Mucosa of descending colon (tissue), 3 donors: ENCODE data around the gene RNF8. TPM values are rescaled to one million over a fixed set of nuclear protein-coding genes. Genes with fewer than 3 reads are reported as not detected.

Experiments used
- ATAC-seq: fragments of 200-7000 bp; cut with Tn5 transposase; one replicate; pipeline ENCODE4 v1.9.1; 2020; ENCODE audit warnings: mild to moderate bottlenecking, moderate library complexity
- DNase-seq, 3 donors: peaks; one replicate each; pipeline ENCODE4 v3.0.0-alpha.2; 2020
- H3K36me3 ChIP-seq: fragments of 200-600 bp; one replicate; pipeline ENCODE4 v1.8.0; 2021; ENCODE audit warnings: low read depth, mild to moderate bottlenecking
- H3K4me1 ChIP-seq: fragments of 200-600 bp; one replicate; pipeline ENCODE4 v1.8.0; 2021; ENCODE audit warnings: low read depth, mild to moderate bottlenecking
- H3K4me3 ChIP-seq: fragments of 200-600 bp; one replicate; pipeline ENCODE4 v1.8.0; 2021; ENCODE audit warnings: mild to moderate bottlenecking
- H3K9me3 ChIP-seq: fragments of 200-600 bp; one replicate; pipeline ENCODE4 v1.8.0; 2021; ENCODE audit warnings: mild to moderate bottlenecking
- intact Hi-C, 2 donors: fragments of 100-400 bp; cut with DNase I in 1 of 2; cut with micrococcal nuclease in 1 of 2; formaldehyde crosslinking; loops; one replicate each; pipeline versions ENCODE4 v1.11.0 to v1.11.1; 2022; cut with DNase I, micrococcal nuclease
- total RNA-seq, 3 donors: library from RNA; stranded (reverse); fragmentation: NEBNext Ultra II Directional in 2 of 3; extraction: Animal tissue kit (Norgen Biotek cat#: 25700) in 2 of 3; gene quantifications; one replicate each; pipeline versions ENCODE4 v1.2.1 to v1.2.4, GENCODE V29; 2021 to 2023
- TF ChIP-seq, protein P1 (sequence below): fragments of 200-600 bp; IDR thresholded peaks from one replicate; pipeline ENCODE4 v1.8.0; 2022; ENCODE audit warnings: antibody characterized with exemption, mild to moderate bottlenecking
- donor health status: DM: no; HTN: no; CAD: no; lungs with moderate emphysema.
- donor health status: DM: no; HTN: no; CAD: no.
- donor health status: DM: no; HTN: yes; CAD: no.

RNF8 gene
- total RNA-seq, 3 donors from 2014 or later, result 11.2 to 16.3 (median 11.4) TPM

DNA sequence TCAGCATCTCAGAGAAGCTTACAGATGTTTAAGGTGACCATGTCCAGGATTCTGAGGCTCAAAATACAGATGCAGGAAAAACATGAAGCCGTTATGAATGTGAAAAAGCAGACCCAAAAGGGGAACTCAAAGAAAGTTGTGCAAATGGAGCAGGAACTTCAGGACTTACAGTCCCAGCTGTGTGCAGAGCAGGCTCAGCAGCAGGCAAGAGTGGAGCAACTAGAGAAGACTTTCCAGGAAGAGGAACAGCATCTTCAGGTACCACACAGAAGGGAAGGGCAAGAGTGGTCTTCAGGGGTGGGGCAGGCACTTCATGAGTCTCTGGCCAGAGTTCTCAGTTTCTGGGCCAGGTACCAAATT is 15.2 kb downstream of the RNF8 start:
- H3K36me3 ChIP-seq, result no peaks in the 10 kb centered on the region
- no peaks in the 10 kb centered on the region for H3K4me1 ChIP-seq
- no peaks in the 10 kb centered on the region for H3K9me3 ChIP-seq
- TF ChIP-seq, protein P1, sequence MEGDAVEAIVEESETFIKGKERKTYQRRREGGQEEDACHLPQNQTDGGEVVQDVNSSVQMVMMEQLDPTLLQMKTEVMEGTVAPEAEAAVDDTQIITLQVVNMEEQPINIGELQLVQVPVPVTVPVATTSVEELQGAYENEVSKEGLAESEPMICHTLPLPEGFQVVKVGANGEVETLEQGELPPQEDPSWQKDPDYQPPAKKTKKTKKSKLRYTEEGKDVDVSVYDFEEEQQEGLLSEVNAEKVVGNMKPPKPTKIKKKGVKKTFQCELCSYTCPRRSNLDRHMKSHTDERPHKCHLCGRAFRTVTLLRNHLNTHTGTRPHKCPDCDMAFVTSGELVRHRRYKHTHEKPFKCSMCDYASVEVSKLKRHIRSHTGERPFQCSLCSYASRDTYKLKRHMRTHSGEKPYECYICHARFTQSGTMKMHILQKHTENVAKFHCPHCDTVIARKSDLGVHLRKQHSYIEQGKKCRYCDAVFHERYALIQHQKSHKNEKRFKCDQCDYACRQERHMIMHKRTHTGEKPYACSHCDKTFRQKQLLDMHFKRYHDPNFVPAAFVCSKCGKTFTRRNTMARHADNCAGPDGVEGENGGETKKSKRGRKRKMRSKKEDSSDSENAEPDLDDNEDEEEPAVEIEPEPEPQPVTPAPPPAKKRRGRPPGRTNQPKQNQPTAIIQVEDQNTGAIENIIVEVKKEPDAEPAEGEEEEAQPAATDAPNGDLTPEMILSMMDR, result no peak
- no peak overlapping the region for H3K4me3 ChIP-seq
- intact Hi-C loops, result no loop called here
- ATAC-seq (no peak), DNase-seq (no peak)

DNA sequence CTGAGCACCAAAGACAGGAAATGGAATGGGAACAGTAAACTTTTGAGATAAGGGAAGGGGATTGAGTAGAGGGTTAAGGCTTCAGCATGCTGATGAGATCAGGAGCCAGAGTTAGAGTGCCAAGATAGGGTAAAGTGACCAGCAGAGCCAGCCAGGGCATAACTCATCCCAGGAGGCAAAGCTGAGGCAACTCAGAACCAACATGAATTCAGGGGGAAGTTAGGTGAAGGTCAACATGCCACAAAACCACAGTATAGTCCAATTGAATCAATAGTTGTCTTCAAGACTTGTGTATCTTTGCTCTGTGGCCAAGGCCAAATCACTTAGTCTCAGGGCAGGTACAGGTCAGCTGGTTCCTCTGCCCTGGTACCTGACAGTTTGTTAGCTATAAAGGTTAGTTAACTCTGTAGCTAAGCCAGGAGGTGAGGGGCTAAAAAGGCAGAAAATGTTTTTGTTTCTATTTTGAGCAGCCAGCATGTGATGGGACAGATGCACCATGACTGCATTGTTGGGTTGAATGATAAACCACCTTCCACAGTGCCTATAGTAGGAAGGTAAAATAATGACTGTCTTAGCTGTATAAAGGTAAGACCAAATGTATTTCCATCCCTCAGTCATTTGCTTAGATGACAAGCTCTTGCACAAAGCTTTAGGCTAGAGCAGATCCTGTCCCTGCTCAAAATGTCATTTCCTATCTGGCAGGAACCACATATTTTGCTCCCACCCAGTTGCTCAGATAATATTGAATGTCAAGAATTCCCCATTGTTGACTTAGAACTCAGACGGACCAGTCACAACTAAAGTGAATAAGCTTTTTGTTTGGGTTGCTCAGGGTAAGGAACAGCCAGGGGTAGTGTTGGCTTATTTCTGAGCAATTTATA is 15.8 kb downstream of the RNF8 start:
- Histone ChIP-seq H3K9me3 (no peaks in the 10 kb centered on the region), H3K36me3 (no peaks in the 10 kb centered on the region), H3K4me1 (no peaks in the 10 kb centered on the region), H3K4me3 (no peak overlapping the region)
- no peak for DNase-seq
- intact Hi-C loops, result no loop called here
- TF ChIP-seq, protein P1, result no peak
- no peak for ATAC-seq

DNA sequence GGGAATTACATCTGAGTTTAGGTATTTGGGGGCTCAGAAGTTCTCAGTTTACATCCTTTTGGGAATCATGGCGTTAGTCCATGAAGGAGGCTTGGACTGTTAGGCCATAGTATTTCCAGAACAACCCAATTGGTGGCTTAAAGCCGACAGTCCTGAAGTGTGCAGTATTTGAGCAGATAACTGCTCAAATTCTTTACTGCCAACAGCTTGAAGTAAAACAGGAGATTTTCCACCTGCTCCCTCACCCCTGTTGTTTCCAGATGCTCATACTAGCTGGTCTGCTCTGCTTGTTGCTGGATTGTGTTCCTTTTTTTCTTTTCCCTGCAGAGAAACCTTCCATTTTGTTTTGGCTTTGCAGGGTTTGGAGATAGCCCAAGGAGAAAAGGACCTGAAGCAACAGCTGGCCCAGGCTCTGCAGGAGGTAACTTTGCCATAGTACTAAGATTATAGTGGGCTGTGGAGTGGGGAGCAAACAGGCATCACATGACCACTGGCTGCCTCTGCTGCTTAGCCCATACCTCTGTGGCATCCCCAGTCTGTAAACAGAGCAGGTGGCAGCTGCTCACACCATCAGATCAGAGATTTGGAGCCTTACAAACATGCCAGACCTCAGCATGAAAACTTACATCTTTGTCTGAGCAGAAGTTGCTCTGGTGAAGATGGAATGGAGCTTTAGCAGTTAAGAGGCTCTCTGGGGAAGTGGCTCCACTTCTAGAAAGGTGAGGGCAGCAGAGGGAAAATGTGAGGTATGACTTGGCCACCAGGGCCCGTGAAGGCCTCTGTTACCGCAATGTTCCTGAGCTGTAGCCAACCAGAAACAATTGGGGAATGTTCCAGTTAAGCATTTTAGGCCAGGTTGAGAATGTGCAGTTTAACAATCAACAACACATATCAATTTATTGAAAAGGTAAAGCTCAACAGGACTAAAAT is 17.6 kb downstream of the RNF8 start:
- Histone ChIP-seq H3K36me3 (no peaks in the 10 kb centered on the region), H3K4me1 (no peaks in the 10 kb centered on the region), H3K9me3 (no peaks in the 10 kb centered on the region), H3K4me3 (no peak overlapping the region)
- ATAC-seq (no peak), DNase-seq (no peak)
- TF ChIP-seq, protein P1, result no peak
- intact Hi-C loops, result no loop called here

DNA sequence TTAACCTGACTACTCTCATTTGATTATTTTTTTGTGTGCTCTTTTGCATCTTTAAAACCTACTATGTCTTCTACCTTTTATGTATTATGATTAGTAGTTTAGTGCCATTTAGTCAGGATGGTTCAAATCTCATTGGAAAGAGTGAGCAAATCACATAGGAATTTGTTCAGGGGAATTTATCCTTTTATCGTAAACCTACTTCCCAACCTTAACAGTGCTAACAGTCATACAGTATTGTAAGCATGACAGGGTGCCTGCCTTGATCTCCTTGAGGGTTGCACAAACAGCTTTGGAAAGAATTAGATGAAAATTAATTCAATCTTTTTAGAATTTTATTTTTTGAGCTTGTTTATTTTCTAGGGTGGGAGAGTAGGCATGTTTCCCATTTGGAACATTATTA is 18.3 kb downstream of the RNF8 start:
- ATAC-seq, result no peak
- Histone ChIP-seq H3K4me1 (no peaks in the 10 kb centered on the region), H3K9me3 (no peaks in the 10 kb centered on the region), H3K36me3 (no peaks in the 10 kb centered on the region), H3K4me3 (no peak overlapping the region)
- intact Hi-C loops, result no loop called here
- DNase-seq, result no peak
- TF ChIP-seq, protein P1, result no peak

DNA sequence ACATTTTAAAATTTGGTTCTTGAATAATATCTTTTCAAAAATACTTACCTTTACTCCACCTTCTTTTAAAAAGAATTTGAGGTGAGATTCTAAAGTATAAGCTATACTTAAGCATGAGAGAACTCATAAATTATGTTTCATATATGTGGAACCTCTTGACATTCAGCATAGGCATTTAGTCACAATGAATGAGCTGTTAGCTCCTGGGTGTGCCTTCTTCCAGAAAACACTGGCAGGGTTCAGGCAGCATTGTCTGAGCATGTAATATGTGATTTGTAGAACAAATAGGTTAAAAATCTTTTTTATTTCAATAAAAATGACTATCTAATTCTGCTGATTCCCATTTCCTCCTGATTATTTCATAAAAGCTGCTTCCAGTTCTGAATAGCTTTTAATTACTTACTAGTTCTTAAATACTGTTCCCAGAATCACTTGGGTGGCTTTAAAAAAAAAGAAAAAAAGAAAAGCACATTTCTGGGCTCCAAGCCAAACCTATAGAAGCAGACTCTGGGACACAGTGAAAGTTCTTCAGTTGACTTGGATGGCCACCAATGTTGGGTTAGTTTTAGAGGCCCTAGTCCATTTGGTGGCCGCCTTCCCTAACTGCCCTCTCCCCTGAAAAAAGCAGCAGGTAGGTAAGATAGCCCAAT is 20.2 kb downstream of the RNF8 start:
- intact Hi-C loops, result no loop called here
- Histone ChIP-seq H3K4me1 (no peaks in the 10 kb centered on the region), H3K4me3 (no peak overlapping the region), H3K9me3 (no peaks in the 10 kb centered on the region), H3K36me3 (no peaks in the 10 kb centered on the region)
- TF ChIP-seq, protein P1, result no peak
- DNase-seq (no peak), ATAC-seq (no peak)
